Neural cell (in vitro differentiated cells): ENCODE results near the gene RRM1. TPM values are rescaled to one million over a fixed set of nuclear protein-coding genes. Genes with fewer than 3 reads are reported as not detected.

Experiments
- H2AFZ ChIP-seq: fragments of 200-600, 300-800 bp; sonication (generic), shearing (Covaris generic); 2 replicates; pipeline ENCODE4 v1.6.0; 2014; ENCODE audit warnings: low read depth, mild to moderate bottlenecking, antibody characterized with exemption, low read length, moderate library complexity
- H3F3A ChIP-seq: fragments of 200-600 bp; shearing (Covaris generic); 2 replicates; pipeline ENCODE4 v1.6.1; 2016; ENCODE audit warnings: mild to moderate bottlenecking, moderate library complexity, mixed read lengths, antibody characterized with exemption, low read length; ENCODE audit not compliant: insufficient read depth, poor library complexity, severe bottlenecking
- H3K27ac ChIP-seq: fragments of 200-600, 300-800 bp; sonication (generic), shearing (Covaris generic); 2 replicates; pipeline ENCODE4 v1.5.1; 2014; ENCODE audit warnings: mild to moderate bottlenecking, low read length, moderate library complexity
- H3K27me3 ChIP-seq: fragments of 300-800, 200-600 bp; sonication (generic), shearing (Covaris generic); 2 replicates; pipeline ENCODE4 v1.6.0; 2014; ENCODE audit warnings: mild to moderate bottlenecking, low read depth, low read length, moderate library complexity; ENCODE audit not compliant: insufficient read depth
- H3K36me3 ChIP-seq: fragments of 300-800, 200-600 bp; sonication (generic), shearing (Covaris generic); 2 replicates; pipeline ENCODE4 v1.5.1; 2014; ENCODE audit warnings: mild to moderate bottlenecking, antibody characterized with exemption, low read length, moderate library complexity; ENCODE audit not compliant: insufficient read depth
- H3K4me2 ChIP-seq: fragments of 300-800, 200-600 bp; sonication (generic), shearing (Covaris generic); 2 replicates; pipeline ENCODE4 v1.6.0; 2014; ENCODE audit warnings: mild to moderate bottlenecking, low read length
- H3K4me3 ChIP-seq: fragments of 300-800, 200-600 bp; sonication (generic), shearing (Covaris generic); 2 replicates; pipeline ENCODE4 v1.5.1; 2014; ENCODE audit warnings: mild to moderate bottlenecking, low read length, moderate library complexity
- H3K79me2 ChIP-seq: fragments of 200-600 bp; shearing (Covaris generic); replicated peaks from 2 replicates; pipeline ENCODE4 v1.6.0; 2014; ENCODE audit warnings: mild to moderate bottlenecking, low read length, moderate library complexity; ENCODE audit not compliant: insufficient read depth
- H3K9ac ChIP-seq: fragments of 300-800, 200-600 bp; sonication (generic), shearing (Covaris generic); 2 replicates; pipeline ENCODE4 v1.6.1; 2016; ENCODE audit warnings: mild to moderate bottlenecking, low read length, mixed read lengths
- H3K9me2 ChIP-seq: fragments of 200-600 bp; shearing (Covaris generic); 2 replicates; pipeline ENCODE4 v1.6.1; 2016; ENCODE audit warnings: mild to moderate bottlenecking, low read length, mixed read lengths; ENCODE audit not compliant: insufficient read depth
- H3K9me3 ChIP-seq: fragments of 200-600, 300-800 bp; sonication (generic), shearing (Covaris generic); 2 replicates; pipeline ENCODE4 v1.6.1; 2016; ENCODE audit warnings: mild to moderate bottlenecking, mixed run types, low read length, moderate library complexity, mixed read lengths
- H4K20me1 ChIP-seq: fragments of 200-600 bp; shearing (Covaris generic); 2 replicates; pipeline ENCODE4 v1.6.1; 2016; ENCODE audit warnings: mild to moderate bottlenecking, mixed run types; ENCODE audit not compliant: insufficient read depth
- CTCF ChIP-seq: fragments of 450-650 bp; IDR thresholded peaks from 2 replicates; pipeline ENCODE4 v1.5.1; 2014; ENCODE audit warnings: antibody characterized with exemption, mild to moderate bottlenecking, moderate library complexity; ENCODE audit not compliant: poor library complexity, severe bottlenecking
- EP300 ChIP-seq: fragments of 450-650 bp; conservative IDR thresholded peaks from 2 replicates; pipeline ENCODE4 v1.6.1; 2014; ENCODE audit warnings: antibody characterized with exemption, mild to moderate bottlenecking, moderate library complexity; ENCODE audit not compliant: poor library complexity, severe bottlenecking
- EZH2 ChIP-seq: fragments of 200-600, 300-800 bp; shearing (Covaris generic), sonication (generic); IDR thresholded peaks from 2 replicates; pipeline ENCODE4 v1.6.1; 2014; ENCODE audit warnings: antibody characterized with exemption, low read length, borderline replicate concordance, mild to moderate bottlenecking; ENCODE audit not compliant: insufficient read depth, poor library complexity, severe bottlenecking
- MXI1 ChIP-seq: fragments of 450-650 bp; conservative IDR thresholded peaks from 2 replicates; pipeline ENCODE4 v1.6.1; 2014; ENCODE audit warnings: antibody characterized with exemption, mild to moderate bottlenecking; ENCODE audit not compliant: poor library complexity, severe bottlenecking
- POLR2AphosphoS5 ChIP-seq: IDR thresholded peaks from 2 replicates; pipeline ENCODE4 v1.6.1; 2012
- RAD21 ChIP-seq: fragments of 450-650 bp; conservative IDR thresholded peaks from 2 replicates; pipeline ENCODE4 v1.6.1; 2014; ENCODE audit warnings: antibody characterized with exemption, mild to moderate bottlenecking, moderate library complexity
- REST ChIP-seq: IDR thresholded peaks from 2 replicates; pipeline ENCODE4 v1.6.1; 2012; ENCODE audit warnings: borderline replicate concordance
- SMC3 ChIP-seq: fragments of 450-650 bp; conservative IDR thresholded peaks from 2 replicates; pipeline ENCODE4 v1.6.1; 2014; ENCODE audit warnings: antibody characterized with exemption, mild to moderate bottlenecking, moderate library complexity; ENCODE audit not compliant: poor library complexity
- TAF1 ChIP-seq: IDR thresholded peaks from 2 replicates; pipeline ENCODE4 v1.6.1; 2012; ENCODE audit warnings: low read depth
- polyA plus RNA-seq: library from polyadenylated mRNA; depleted of rRNA; stranded (reverse); fragments of >200 nt; gene quantifications from 2 replicates; pipeline ENCODE4 v1.2.3, GENCODE V29; 2014

RRM1 gene
- polyA plus RNA-seq, 1 donor from 2014 or later, result 65.9 TPM

- no peaks in the 10 kb centered on the region for H3F3A ChIP-seq
- H3K9me2 ChIP-seq, result no peaks in the 10 kb centered on the region
- no peaks in the 10 kb centered on the region for H3K36me3 ChIP-seq
- H2AFZ ChIP-seq, result no peak overlapping the region
- H4K20me1 ChIP-seq, result no peaks in the 10 kb centered on the region
- H3K4me3 ChIP-seq, result no peak overlapping the region
- H3K27me3 ChIP-seq, result no peaks in the 10 kb centered on the region
- H3K4me2 ChIP-seq, result no peak overlapping the region
- no peak for TF ChIP-seq SMC3
- TF ChIP-seq REST, result no peak
- TF ChIP-seq EZH2, result no peak
- TF ChIP-seq POLR2AphosphoS5, result no peak
- no peak for TF ChIP-seq CTCF
- no peak for TF ChIP-seq EP300
- no peak for TF ChIP-seq MXI1
- TF ChIP-seq RAD21, result no peak
- TF ChIP-seq TAF1, result no peak
- H3K79me2 ChIP-seq, result no peaks in the 10 kb centered on the region
- H3K27ac ChIP-seq, result no peak overlapping the region
- no peaks in the 10 kb centered on the region for H3K9me3 ChIP-seq
- no peak overlapping the region for H3K9ac ChIP-seq
Measured at GRCh38 chr11:4064278-4064955, 30.2 kb upstream of the RRM1 start.

- TF ChIP-seq MXI1 (no peak), REST (no peak), EZH2 (no peak), CTCF (no peak), EP300 (no peak), SMC3 (no peak), RAD21 (no peak), POLR2AphosphoS5 (no peak), TAF1 (no peak)
- Histone ChIP-seq H3K79me2 (no peaks in the 10 kb centered on the region), H3K9ac (no peak overlapping the region), H3K4me2 (no peak overlapping the region), H2AFZ (no peak overlapping the region), H3K9me3 (no peaks in the 10 kb centered on the region), H3K27ac (no peak overlapping the region), H3K36me3 (no peaks in the 10 kb centered on the region), H3F3A (no peaks in the 10 kb centered on the region), H3K27me3 (no peaks in the 10 kb centered on the region), H4K20me1 (no peaks in the 10 kb centered on the region), H3K9me2 (no peaks in the 10 kb centered on the region), H3K4me3 (no peak overlapping the region)
Measured at GRCh38 chr11:4065086-4065485, 29.5 kb upstream of the RRM1 start.
